Karpas-422 (cell line): ENCODE data around the gene TMEM183A. TPM values are rescaled to one million over a fixed set of nuclear protein-coding genes. Genes with fewer than 3 reads are reported as not detected.
A peak's percentile ranks its signal among the peaks of the same experiment; 100 is the strongest.

ENCODE experiments used
- DNase-seq: peaks from one replicate; pipeline ENCODE4 v3.0.0-alpha.2; 2015
- H2AFZ ChIP-seq: fragments of 200-600 bp; sonication (generic); 2 replicates; pipeline ENCODE4 v1.6.1; 2014; ENCODE audit warnings: antibody characterized with exemption, low read length, mixed read lengths
- H3K27ac ChIP-seq: fragments of 200-600 bp; sonication (generic); 2 replicates; pipeline ENCODE4 v1.5.1; 2014; ENCODE audit warnings: mild to moderate bottlenecking, low read length, moderate library complexity
- H3K27me3 ChIP-seq: fragments of 200-600 bp; sonication (generic); 2 replicates; pipeline ENCODE4 v1.6.1; 2014; ENCODE audit warnings: low read length, mixed read lengths
- H3K36me3 ChIP-seq: fragments of 200-600 bp; sonication (generic); 2 replicates; pipeline ENCODE4 v1.6.1; 2014; ENCODE audit warnings: low read length, mixed read lengths; ENCODE audit not compliant: insufficient read depth
- H3K4me1 ChIP-seq: fragments of 200-600 bp; sonication (generic); 2 replicates; pipeline ENCODE4 v1.6.1; 2014; ENCODE audit warnings: mild to moderate bottlenecking, low read length, mixed read lengths
- H3K4me2 ChIP-seq: fragments of 200-600 bp; sonication (generic); 2 replicates; pipeline ENCODE4 v1.6.1; 2014; ENCODE audit warnings: low read length, low read depth, mild to moderate bottlenecking; ENCODE audit not compliant: poor library complexity, severe bottlenecking
- H3K4me3 ChIP-seq: fragments of 200-600 bp; sonication (generic); 2 replicates; pipeline ENCODE4 v1.5.1; 2014; ENCODE audit warnings: mild to moderate bottlenecking, antibody characterized with exemption, low read length, mixed read lengths
- H3K79me2 ChIP-seq: fragments of 200-600 bp; sonication (generic); 2 replicates; pipeline ENCODE4 v1.6.1; 2014; ENCODE audit warnings: mild to moderate bottlenecking, low read length, mixed read lengths
- H3K9ac ChIP-seq: fragments of 200-600 bp; sonication (generic); 2 replicates; pipeline ENCODE4 v1.6.0; 2014; ENCODE audit warnings: low read length
- H3K9me2 ChIP-seq: fragments of 200-600 bp; sonication (generic), shearing (Covaris generic); replicated peaks from 2 replicates; pipeline ENCODE4 v1.6.0; 2014; ENCODE audit warnings: mild to moderate bottlenecking, low read length, moderate library complexity; ENCODE audit not compliant: insufficient read depth
- H3K9me3 ChIP-seq: fragments of 300-700, 200-600 bp; sonication (generic); 2 replicates; pipeline ENCODE4 v1.6.1; 2014; ENCODE audit warnings: low read length, mixed read lengths
- H4K20me1 ChIP-seq: fragments of 200-600 bp; sonication (generic); 2 replicates; pipeline ENCODE4 v1.6.1; 2014; ENCODE audit warnings: mild to moderate bottlenecking, antibody characterized with exemption, low read length, low read depth; ENCODE audit not compliant: insufficient read depth
- total RNA-seq: library from RNA; depleted of rRNA; stranded (reverse); fragments of >200 nt; shearing (Covaris generic); gene quantifications from 2 replicates; pipeline ENCODE4 v1.2.3, GENCODE V29; 2014; ENCODE audit warnings: low replicate concordance

Gene TMEM183A
- total RNA-seq, 1 experiment from 2014 or later, result 81.0 TPM

DNA sequence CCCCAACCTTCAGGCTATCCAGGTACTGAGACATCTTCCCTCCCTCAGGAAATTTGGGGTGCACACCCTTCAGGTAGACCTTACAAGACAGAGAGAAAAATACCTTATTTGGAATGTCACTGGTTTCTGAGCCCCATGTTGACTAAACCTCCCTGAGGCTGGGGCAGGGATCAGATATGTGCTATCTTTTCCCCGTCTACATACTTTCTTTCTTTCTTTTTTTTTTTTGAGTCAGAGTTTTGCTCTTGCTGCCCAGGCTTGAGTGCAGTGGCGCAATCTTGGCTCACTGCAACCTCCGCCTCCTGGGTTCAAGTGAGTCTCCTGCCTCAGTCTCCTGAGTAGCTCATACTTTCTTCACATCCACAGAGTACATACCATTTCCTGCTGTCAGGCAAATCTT, 41.8 kb upstream of the TMEM183A start:
- H3K4me2 ChIP-seq, result no peak overlapping the region
- H3K36me3 ChIP-seq, result no peaks in the 10 kb centered on the region
- H3K27ac ChIP-seq, result no peak overlapping the region
- DNase-seq, result no peak
- peaks cover 13% of the 10 kb centered on the region for H3K79me2 ChIP-seq
- no peak overlapping the region for H3K4me3 ChIP-seq
- no peaks in the 10 kb centered on the region for H3K9me2 ChIP-seq
- no peaks in the 10 kb centered on the region for H3K9me3 ChIP-seq
- peaks cover 33% of the 10 kb centered on the region for H3K4me1 ChIP-seq
- no peaks in the 10 kb centered on the region for H4K20me1 ChIP-seq
- H3K27me3 ChIP-seq, result no peaks in the 10 kb centered on the region
- 0 out of 2 replicates have a peak overlapping the region, but pooled peaks have one; percentile 95 for H3K9ac ChIP-seq
- H2AFZ ChIP-seq, result no peak overlapping the region

DNA sequence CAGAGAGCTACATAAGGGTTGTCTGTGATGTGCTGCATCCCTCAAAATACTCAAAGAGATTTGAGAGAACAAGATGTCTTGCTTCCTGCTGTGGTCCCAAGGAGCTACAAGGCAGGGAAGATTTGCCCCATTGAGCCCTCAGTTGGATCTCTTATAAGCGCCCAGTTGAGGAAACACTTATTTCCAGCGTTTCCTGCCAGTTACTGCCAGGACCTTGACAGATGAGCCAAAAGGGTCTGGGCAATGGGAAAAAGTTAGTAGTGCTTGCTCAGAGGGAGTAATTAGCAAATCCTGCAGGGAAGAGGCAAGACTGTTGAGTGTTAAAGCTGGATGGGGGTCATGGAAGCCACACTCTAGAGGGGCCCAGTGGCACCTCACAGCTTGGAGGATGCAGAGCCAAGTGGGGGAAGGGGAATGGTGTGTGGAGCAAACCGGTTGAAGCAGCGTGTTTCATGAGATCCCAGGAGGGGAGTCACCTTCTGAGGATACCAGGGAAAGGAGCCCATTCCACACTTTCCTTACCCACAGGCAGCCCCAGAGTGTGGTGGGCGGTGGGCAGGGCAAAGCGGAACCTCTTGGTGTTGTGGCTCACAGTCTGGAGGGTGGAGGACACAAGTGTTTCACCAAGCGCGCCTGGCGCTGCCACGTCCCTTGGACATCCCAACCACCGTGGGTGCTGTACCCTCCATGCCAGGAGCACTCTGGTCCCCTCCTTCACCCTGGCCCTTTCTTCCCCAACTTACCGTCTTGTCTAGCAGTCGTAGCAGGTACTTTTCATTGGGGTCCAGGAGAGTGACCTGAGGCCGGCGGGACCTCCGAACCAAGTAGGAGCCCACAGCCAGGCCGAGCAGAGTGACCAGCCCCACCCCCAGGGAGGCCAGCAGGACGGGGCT, 40.9 kb upstream of the TMEM183A start:
- Histone ChIP-seq H3K9ac (peak overlapping the region; percentile 95), H3K4me3 (peak overlapping the region; percentile 100), H3K9me2 (no peaks in the 10 kb centered on the region), H3K36me3 (no peaks in the 10 kb centered on the region), H3K4me2 (peak overlapping the region; percentile 77), H3K9me3 (no peaks in the 10 kb centered on the region), H4K20me1 (no peaks in the 10 kb centered on the region), H3K27me3 (no peaks in the 10 kb centered on the region), H3K79me2 (peaks cover 13% of the 10 kb centered on the region), H2AFZ (peak overlapping the region; percentile 98), H3K4me1 (peaks cover 33% of the 10 kb centered on the region), H3K27ac (no peak overlapping the region)
- DNase-seq, result no peak

- no peaks in the 10 kb centered on the region for H4K20me1 ChIP-seq
- peak overlapping the region; percentile 71 for H3K4me2 ChIP-seq
- peak; percentile 43 for DNase-seq
- no peaks in the 10 kb centered on the region for H3K9me2 ChIP-seq
- peak overlapping the region; percentile 92 for H2AFZ ChIP-seq
- no peaks in the 10 kb centered on the region for H3K27me3 ChIP-seq
- H3K27ac ChIP-seq, result peak overlapping the region; percentile 41
- H3K79me2 ChIP-seq, result peaks cover 13% of the 10 kb centered on the region
- peak overlapping the region; percentile 68 for H3K4me3 ChIP-seq
- peak overlapping the region; percentile 68 for H3K9ac ChIP-seq
- peaks cover 33% of the 10 kb centered on the region for H3K4me1 ChIP-seq
- H3K36me3 ChIP-seq, result no peaks in the 10 kb centered on the region
- H3K9me3 ChIP-seq, result no peaks in the 10 kb centered on the region
These were observed 39.4 kb upstream of the TMEM183A start for GRCh38 chr1:202967684-202968281.

DNA sequence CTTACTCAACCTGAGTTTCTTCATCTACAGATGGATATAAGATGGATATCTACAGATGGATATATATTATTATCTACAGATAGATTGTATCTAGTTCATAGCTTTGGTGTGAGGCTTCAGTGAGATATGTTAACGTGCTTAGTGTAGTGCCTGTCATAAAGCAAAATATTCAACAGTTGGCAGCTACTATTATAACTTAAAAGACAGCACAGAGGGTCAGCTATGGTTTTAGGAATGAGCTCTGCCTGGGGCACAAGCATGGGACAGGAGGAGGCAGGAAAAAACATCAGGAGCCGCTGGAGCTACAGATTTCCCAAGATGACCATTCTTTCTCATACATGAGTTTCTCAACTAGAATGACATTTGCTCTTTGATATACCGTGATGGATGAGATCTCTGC, 38.8 kb upstream of the TMEM183A start:
- Histone ChIP-seq H2AFZ (peak overlapping the region; percentile 92), H3K4me1 (peaks cover 33% of the 10 kb centered on the region), H3K27me3 (no peaks in the 10 kb centered on the region), H3K4me2 (peak overlapping the region; percentile 71), H4K20me1 (no peaks in the 10 kb centered on the region), H3K27ac (peak overlapping the region; percentile 41; the same call in 1 of the 2 replicates), H3K9ac (peak overlapping the region; percentile 68), H3K9me3 (no peaks in the 10 kb centered on the region), H3K79me2 (peaks cover 13% of the 10 kb centered on the region), H3K36me3 (no peaks in the 10 kb centered on the region), H3K4me3 (peak overlapping the region; percentile 68; the same call in 1 of the 2 replicates), H3K9me2 (no peaks in the 10 kb centered on the region)
- DNase-seq, result no peak

- Histone ChIP-seq H3K9ac (peak overlapping the region; percentile 68), H3K4me1 (peaks cover 33% of the 10 kb centered on the region), H3K9me3 (no peaks in the 10 kb centered on the region), H3K9me2 (no peaks in the 10 kb centered on the region), H3K27ac (0 out of 2 replicates have a peak overlapping the region, but pooled peaks have one; percentile 41), H3K36me3 (no peaks in the 10 kb centered on the region), H3K4me2 (peak overlapping the region; percentile 71), H4K20me1 (no peaks in the 10 kb centered on the region), H2AFZ (peak overlapping the region; percentile 92), H3K4me3 (peak overlapping the region; percentile 68; the same call in 1 of the 2 replicates), H3K79me2 (peaks cover 13% of the 10 kb centered on the region), H3K27me3 (no peaks in the 10 kb centered on the region)
- DNase-seq, result peak; percentile 92
These were observed 38.3 kb upstream of the TMEM183A start for GRCh38 chr1:202968895-202969295.

- no peaks in the 10 kb centered on the region for H3K27me3 ChIP-seq
- no peak overlapping the region for H3K9ac ChIP-seq
- no peak overlapping the region for H3K4me3 ChIP-seq
- no peaks in the 10 kb centered on the region for H3K36me3 ChIP-seq
- no peak overlapping the region for H2AFZ ChIP-seq
- H3K4me1 ChIP-seq, result peaks cover 26% of the 10 kb centered on the region
- no peaks in the 10 kb centered on the region; the same call in 1 of the 2 replicates for H3K79me2 ChIP-seq
- no peak overlapping the region for H3K27ac ChIP-seq
- H3K9me2 ChIP-seq, result no peaks in the 10 kb centered on the region
- no peaks in the 10 kb centered on the region for H4K20me1 ChIP-seq
- no peak overlapping the region for H3K4me2 ChIP-seq
- no peaks in the 10 kb centered on the region for H3K9me3 ChIP-seq
- DNase-seq, result no peak
These were observed 35.1 kb upstream of the TMEM183A start for GRCh38 chr1:202972046-202972445.

DNA sequence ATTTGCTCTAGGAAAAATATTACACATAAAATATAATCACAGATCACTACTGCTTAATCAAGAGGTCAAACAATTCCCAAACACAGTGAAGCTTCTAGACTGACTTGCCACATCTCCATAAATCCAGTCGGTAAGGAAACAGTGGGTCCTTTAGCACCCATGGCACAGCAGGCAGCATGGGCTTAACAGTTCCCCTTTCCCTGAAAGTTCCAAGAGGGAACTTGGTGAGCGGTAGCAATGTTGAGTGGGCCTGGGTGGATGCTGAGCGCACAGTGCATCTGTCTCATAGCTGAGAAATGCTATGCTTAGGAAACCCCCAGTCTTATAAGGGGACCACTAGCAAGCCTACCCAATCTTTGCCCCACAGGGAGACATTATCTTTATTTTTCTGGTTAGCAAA, 32.3 kb upstream of the TMEM183A start:
- H3K4me3 ChIP-seq, result no peak overlapping the region
- no peaks in the 10 kb centered on the region for H3K27me3 ChIP-seq
- no peaks in the 10 kb centered on the region for H4K20me1 ChIP-seq
- peaks cover 10% of the 10 kb centered on the region for H3K4me1 ChIP-seq
- no peak for DNase-seq
- H3K79me2 ChIP-seq, result no peaks in the 10 kb centered on the region
- H3K9me2 ChIP-seq, result no peaks in the 10 kb centered on the region
- no peak overlapping the region for H2AFZ ChIP-seq
- no peaks in the 10 kb centered on the region for H3K36me3 ChIP-seq
- no peak overlapping the region for H3K9ac ChIP-seq
- no peak overlapping the region for H3K4me2 ChIP-seq
- no peaks in the 10 kb centered on the region for H3K9me3 ChIP-seq
- H3K27ac ChIP-seq, result no peak overlapping the region

DNA sequence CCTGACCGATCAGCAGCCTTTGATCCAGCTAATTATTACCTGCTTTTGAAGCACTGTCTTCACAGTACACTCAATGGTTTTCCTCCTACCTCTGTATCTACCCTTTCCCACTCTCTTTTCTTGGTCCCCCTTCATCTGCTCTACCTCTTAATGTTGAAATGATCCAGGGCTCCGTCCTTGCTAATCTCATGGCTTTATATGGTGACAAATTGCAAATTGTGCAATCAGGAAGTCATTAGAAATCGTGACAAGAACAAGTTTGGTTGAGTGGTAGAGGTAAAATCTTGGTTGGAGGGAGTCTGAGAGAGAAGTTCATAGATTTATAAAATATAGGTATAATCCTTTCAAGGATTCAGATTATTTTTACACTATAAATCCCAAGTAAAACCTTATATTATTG, 30.5 kb upstream of the TMEM183A start:
- 0 out of 2 replicates have a peak overlapping the region, but pooled peaks have one; percentile 8 for H3K4me3 ChIP-seq
- no peaks in the 10 kb centered on the region for H3K79me2 ChIP-seq
- DNase-seq, result no peak
- no peaks in the 10 kb centered on the region for H3K36me3 ChIP-seq
- H3K9ac ChIP-seq, result no peak overlapping the region
- no peaks in the 10 kb centered on the region for H4K20me1 ChIP-seq
- peak overlapping the region; percentile 81; the same call in 1 of the 2 replicates for H2AFZ ChIP-seq
- peak overlapping the region; percentile 38 for H3K4me2 ChIP-seq
- H3K27me3 ChIP-seq, result no peaks in the 10 kb centered on the region
- no peaks in the 10 kb centered on the region for H3K9me3 ChIP-seq
- no peaks in the 10 kb centered on the region for H3K9me2 ChIP-seq
- H3K27ac ChIP-seq, result no peak overlapping the region
- peaks cover 10% of the 10 kb centered on the region for H3K4me1 ChIP-seq
